Mesenchymal stem cell (in vitro differentiated cells and primary cell): ENCODE results near the gene DYNLT1.
"Not testable (repeated sequence)": the region's sequence is repeated elsewhere in the genome, so short reads cannot be mapped to it uniquely, and the experiment has no call there.

Experiments used
- DNase-seq: peaks from one replicate; pipeline ENCODE4 v3.0.0-alpha.2; 2013
- H2AFZ ChIP-seq: one replicate; pipeline ENCODE4 v1.6.1; 2013; ENCODE audit warnings: low read depth, mild to moderate bottlenecking, control low read depth, inconsistent platforms, low read length, moderate library complexity
- H2AK5ac ChIP-seq: 2 replicates; pipeline ENCODE4 v1.6.1; 2013; ENCODE audit warnings: low read length, moderate library complexity, mild to moderate bottlenecking, inconsistent platforms; ENCODE audit not compliant: severe bottlenecking
- H2BK120ac ChIP-seq: one replicate; pipeline ENCODE4 v1.6.1; 2013; ENCODE audit warnings: low read depth, mild to moderate bottlenecking, inconsistent platforms, low read length, moderate library complexity
- H2BK12ac ChIP-seq, 2 experiments: one replicate each; pipeline ENCODE4 v1.6.1; 2013; ENCODE audit warnings: inconsistent platforms in 2 of 2, low read length in 2 of 2, mild to moderate bottlenecking in 2 of 2, moderate library complexity in 2 of 2, control low read depth in 1 of 2
- H2BK15ac ChIP-seq: one replicate; pipeline ENCODE4 v1.6.1; 2013; ENCODE audit warnings: mild to moderate bottlenecking, low read depth, inconsistent platforms; ENCODE audit not compliant: poor library complexity, severe bottlenecking
- H2BK5ac ChIP-seq: 2 replicates; pipeline ENCODE4 v1.6.1; 2013; ENCODE audit warnings: low read depth, mild to moderate bottlenecking, low read length, control low read depth, inconsistent platforms; ENCODE audit not compliant: poor library complexity, severe bottlenecking
- H3K14ac ChIP-seq, 2 experiments: one replicate each; pipeline ENCODE4 v1.6.1; 2013; ENCODE audit warnings: inconsistent platforms in 2 of 2, low read length in 2 of 2, control low read depth in 1 of 2, mild to moderate bottlenecking in 1 of 2, moderate library complexity in 1 of 2
- H3K18ac ChIP-seq, 2 experiments: one replicate each; pipeline ENCODE4 v1.6.1; 2013; ENCODE audit warnings: inconsistent platforms in 2 of 2, low read length in 2 of 2, control low read depth in 1 of 2, low read depth in 1 of 2, mild to moderate bottlenecking in 1 of 2
- H3K23ac ChIP-seq, 2 experiments: one replicate each; pipeline ENCODE4 v1.6.1; 2013; ENCODE audit warnings: inconsistent platforms in 2 of 2, low read length in 2 of 2, mild to moderate bottlenecking in 2 of 2, moderate library complexity in 2 of 2, control low read depth in 1 of 2
- H3K27ac ChIP-seq: 2 replicates; pipeline ENCODE4 v1.5.1; 2013; ENCODE audit warnings: mild to moderate bottlenecking, moderate library complexity, low read length, control low read depth, inconsistent platforms; ENCODE audit not compliant: poor library complexity, severe bottlenecking
- H3K27me3 ChIP-seq, 2 experiments: 2 replicates each; pipeline versions ENCODE4 v1.6.1 to v1.7.0; 2013; ENCODE audit warnings: low read length in 2 of 2, mild to moderate bottlenecking in 2 of 2, moderate library complexity in 2 of 2, control low read depth in 1 of 2, inconsistent platforms in 1 of 2; ENCODE audit not compliant: control insufficient read depth in 1 of 2, insufficient read depth in 1 of 2
- H3K36me3 ChIP-seq, 2 experiments: 2 replicates each; pipeline versions ENCODE4 v1.6.1 to v1.7.0; 2013; ENCODE audit warnings: low read length in 2 of 2, control low read depth in 1 of 2, inconsistent platforms in 1 of 2, low read depth in 1 of 2, mild to moderate bottlenecking in 1 of 2; ENCODE audit not compliant: insufficient read depth in 2 of 2, control insufficient read depth in 1 of 2
- H3K4ac ChIP-seq, 2 experiments: one replicate each; pipeline ENCODE4 v1.6.1; 2013; ENCODE audit warnings: inconsistent platforms in 2 of 2, low read length in 2 of 2, mild to moderate bottlenecking in 2 of 2, moderate library complexity in 2 of 2, control low read depth in 1 of 2, low read depth in 1 of 2
- H3K4me1 ChIP-seq: 2 replicates; pipeline ENCODE4 v1.6.1; 2013; ENCODE audit warnings: low read depth, low read length, control low read depth; ENCODE audit not compliant: control insufficient read depth, insufficient read depth
- H3K4me2 ChIP-seq: 2 replicates; pipeline ENCODE4 v1.6.1; 2013; ENCODE audit warnings: low read length, mild to moderate bottlenecking, inconsistent platforms; ENCODE audit not compliant: poor library complexity, severe bottlenecking
- H3K4me3 ChIP-seq, 2 experiments: 2 replicates each; pipeline versions ENCODE4 v1.5.1 to v1.7.0; 2013; ENCODE audit warnings: low read length in 2 of 2, mild to moderate bottlenecking in 2 of 2, control low read depth in 1 of 2, low read depth in 1 of 2; ENCODE audit not compliant: insufficient read depth in 1 of 2
- H3K79me1 ChIP-seq: replicated peaks from 2 replicates; pipeline ENCODE4 v1.6.1; 2013; ENCODE audit warnings: mild to moderate bottlenecking, control low read depth, low read length, inconsistent platforms; ENCODE audit not compliant: poor library complexity, severe bottlenecking
- H3K9ac ChIP-seq: 2 replicates; pipeline ENCODE4 v1.7.0; 2013; ENCODE audit warnings: mild to moderate bottlenecking, low read length, moderate library complexity
- H3K9me3 ChIP-seq: 2 replicates; pipeline ENCODE4 v1.7.0; 2013; ENCODE audit warnings: mild to moderate bottlenecking, low read length; ENCODE audit not compliant: control insufficient read depth
- H4K8ac ChIP-seq: one replicate; pipeline ENCODE4 v1.6.1; 2013; ENCODE audit warnings: inconsistent platforms, mild to moderate bottlenecking, low read length, moderate library complexity
- H4K91ac ChIP-seq: one replicate; pipeline ENCODE4 v1.6.1; 2013; ENCODE audit warnings: mild to moderate bottlenecking, low read length, inconsistent platforms
- WGBS: methylation state at CpG from one replicate; pipeline ENCODE4 v1.1.7; 2013; ENCODE audit warnings: mixed read lengths; 5-methylcytosine and 5-hydroxymethylcytosine counted together

DYNLT1 gene

GRCh38 chr6:158653577-158654354 is 9.2 kb upstream of the DYNLT1 start:
- Histone ChIP-seq H2AK5ac (no peak overlapping the region), H3K4me3 (no peak overlapping the region), H3K18ac (peak overlapping the region; percentile 72 to 94), H4K8ac (peak overlapping the region; percentile 88), H3K23ac (no peak overlapping the region), H2BK5ac (no peak overlapping the region), H2BK120ac (peak overlapping the region; percentile 73), H3K27me3 (no peaks in the 10 kb centered on the region), H2BK15ac (no peak overlapping the region), H3K36me3 (no peaks in the 10 kb centered on the region), H3K9ac (peak overlapping the region; percentile 70), H2AFZ (no peak overlapping the region), H2BK12ac (peak overlapping the region; percentile 98), H4K91ac (peak overlapping the region; percentile 83), H3K4me1 (peaks cover 20% of the 10 kb centered on the region), H3K9me3 (no peaks in the 10 kb centered on the region), H3K14ac (no peak overlapping the region), H3K4me2 (no peak overlapping the region), H3K27ac (no peak overlapping the region), H3K79me1 (no peaks in the 10 kb centered on the region), H3K4ac (peak overlapping the region; percentile 66 to 80)
- DNase-seq: peak; percentile 56
- 92% methylated on average over 15 of the region's 15 CpGs for WGBS

GRCh38 chr6:158651981-158652737 is 7.6 kb upstream of the DYNLT1 start:
- not testable (repeated sequence) for H2AK5ac ChIP-seq, H3K27me3 ChIP-seq, H2BK12ac ChIP-seq, H2BK5ac ChIP-seq, H3K9me3 ChIP-seq, DNase-seq, H2BK15ac ChIP-seq, H3K4ac ChIP-seq, H4K91ac ChIP-seq, H3K4me2 ChIP-seq, H4K8ac ChIP-seq, H3K14ac ChIP-seq, H2BK120ac ChIP-seq, H2AFZ ChIP-seq, H3K18ac ChIP-seq, H3K23ac ChIP-seq, H3K79me1 ChIP-seq, H3K4me3 ChIP-seq, H3K36me3 ChIP-seq, H3K27ac ChIP-seq, H3K9ac ChIP-seq
- H3K4me1 ChIP-seq: peaks cover 20% of the 10 kb centered on the region
- 97% methylated on average over 12 of the region's 17 CpGs for WGBS

- H3K27ac ChIP-seq: peak within 1 kb of the TSS; percentile 43
- peak within 1 kb of the TSS in 1 of 2 experiments; percentile 69 for H3K4ac ChIP-seq
- no peak within 1 kb of the TSS for H3K23ac ChIP-seq
- H2AK5ac ChIP-seq: peak within 1 kb of the TSS; percentile 33
- no peaks in the 10 kb centered on the region for H3K27me3 ChIP-seq
- H3K18ac ChIP-seq: peak within 1 kb of the TSS; percentile 75 to 89
- no peak within 1 kb of the TSS for H2BK120ac ChIP-seq
- H3K4me3 ChIP-seq: peak within 1 kb of the TSS in 1 of 2 experiments; percentile 3
- H3K36me3 ChIP-seq: no peaks in the 10 kb centered on the region
- peak within 1 kb of the TSS; percentile 54 for H3K4me2 ChIP-seq
- 71% methylated on average over 12 of the region's 15 CpGs for WGBS
- H4K8ac ChIP-seq: peak within 1 kb of the TSS; percentile 78
- H4K91ac ChIP-seq: peak within 1 kb of the TSS; percentile 89
- H2AFZ ChIP-seq: no peak within 1 kb of the TSS
- peak; percentile 75 for DNase-seq
- H3K14ac ChIP-seq: peak within 1 kb of the TSS in 1 of 2 experiments; percentile 44
- H2BK15ac ChIP-seq: peak within 1 kb of the TSS; percentile 44
- H3K79me1 ChIP-seq: no peaks in the 10 kb centered on the region
- H3K4me1 ChIP-seq: peaks cover 8% of the 10 kb centered on the region
- peak within 1 kb of the TSS; percentile 85 to 90 for H2BK12ac ChIP-seq
- peak within 1 kb of the TSS; percentile 73 for H3K9ac ChIP-seq
- no peaks in the 10 kb centered on the region for H3K9me3 ChIP-seq
- no peak within 1 kb of the TSS for H2BK5ac ChIP-seq
Measured at GRCh38 chr6:158649289-158650143, 5.0 kb upstream of the DYNLT1 start, which contains the start of gene SYTL3. SYTL3 (plus strand) TSS chr6:158650054; CDS start chr6:158663269, 13,215 bp downstream.
